Measurements from ENCODE around the gene ITSN1.
"Not testable (repeated sequence)": the region's sequence is repeated elsewhere in the genome, so short reads cannot be mapped to it uniquely, and the experiment has no call there.

Gene ITSN1

GRCh38 chr21:33860332-33860879 lies 218.1 kb downstream of the ITSN1 start:
- no peak for ATAC-seq
- TF ChIP-seq ARNTL (CRISPR knock-in tag; IDR thresholded peaks at IDR 0.05; ENCODE audit: borderline replicate concordance, low read depth) (no peak), POU6F1 (CRISPR knock-in tag; IDR thresholded peaks at IDR 0.05; ENCODE audit: borderline replicate concordance, low read depth) (no peak), TOX (CRISPR knock-in tag; IDR thresholded peaks at IDR 0.05; ENCODE audit: borderline replicate concordance) (no peak), CSRNP3 (CRISPR knock-in tag; IDR thresholded peaks at IDR 0.05) (no peak), CREB5 (CRISPR knock-in tag; IDR thresholded peaks at IDR 0.05; ENCODE audit: low read depth) (no peak), CSDC2 (CRISPR knock-in tag; IDR thresholded peaks at IDR 0.05) (no peak), GLIS3 (CRISPR knock-in tag; IDR thresholded peaks at IDR 0.05) (no peak), ZNF70 (CRISPR knock-in tag; IDR thresholded peaks at IDR 0.05) (no peak), RARB (CRISPR knock-in tag; IDR thresholded peaks at IDR 0.05) (no peak)

- no peak for ATAC-seq
- TF ChIP-seq TSHZ2 (CRISPR knock-in tag; IDR thresholded peaks at IDR 0.05): no peak
- no peak for TF ChIP-seq CSDC2 (CRISPR knock-in tag; IDR thresholded peaks at IDR 0.05)
- no peak for TF ChIP-seq CREB5 (CRISPR knock-in tag; IDR thresholded peaks at IDR 0.05; ENCODE audit: low read depth)
- no peak for TF ChIP-seq ESRRG (CRISPR knock-in tag; IDR thresholded peaks at IDR 0.05)
- TF ChIP-seq POU6F1 (CRISPR knock-in tag; IDR thresholded peaks at IDR 0.05; ENCODE audit: borderline replicate concordance, low read depth): no peak
- no peak for TF ChIP-seq ZFP30 (CRISPR knock-in tag; IDR thresholded peaks at IDR 0.05)
Observed at GRCh38 chr21:33861125-33861524, 218.8 kb downstream of the ITSN1 start.

GRCh38 chr21:33863191-33863590 lies 220.9 kb downstream of the ITSN1 start:
- not testable (repeated sequence) for ATAC-seq

GRCh38 chr21:33864150-33864549 lies 221.8 kb downstream of the ITSN1 start:
- ATAC-seq: no peak

More at GRCh38 chr21:33864150-33864549, 221.8 kb downstream of the ITSN1 start:
- TF ChIP-seq PPARA (CRISPR knock-in tag; IDR thresholded peaks at IDR 0.05; ENCODE audit: borderline replicate concordance) (no peak), ZFP3 (CRISPR knock-in tag; IDR thresholded peaks at IDR 0.05) (no peak), TCF4 (CRISPR knock-in tag; IDR thresholded peaks at IDR 0.05; ENCODE audit: borderline replicate concordance) (no peak), CSRNP3 (CRISPR knock-in tag; IDR thresholded peaks at IDR 0.05) (no peak), ARNTL (CRISPR knock-in tag; IDR thresholded peaks at IDR 0.05; ENCODE audit: borderline replicate concordance, low read depth) (no peak), OSR1 (CRISPR knock-in tag; IDR thresholded peaks at IDR 0.05) (no peak), ISL1 (CRISPR knock-in tag; IDR thresholded peaks at IDR 0.05) (no peak), TSHZ2 (CRISPR knock-in tag; IDR thresholded peaks at IDR 0.05) (no peak), BACH2 (CRISPR knock-in tag; IDR thresholded peaks at IDR 0.05; ENCODE audit: borderline replicate concordance) (no peak), ZFP30 (CRISPR knock-in tag; IDR thresholded peaks at IDR 0.05) (no peak), CSDC2 (CRISPR knock-in tag; IDR thresholded peaks at IDR 0.05) (no peak), ZNF70 (CRISPR knock-in tag; IDR thresholded peaks at IDR 0.05) (no peak), ZC3H10 (CRISPR knock-in tag; IDR thresholded peaks at IDR 0.05) (no peak), RARB (CRISPR knock-in tag; IDR thresholded peaks at IDR 0.05) (no peak)
